ENCODE data around the gene ZMIZ1.

ZMIZ1 gene

GRCh38 chr10:79082035-79082373 lies 13.2 kb downstream of the ZMIZ1 start:
- peaks cover 32% of the 10 kb centered on the region for H3K4me1 ChIP-seq
- no peak for TF ChIP-seq CTCF (IDR thresholded peaks at IDR 0.05; ENCODE audit: low read depth, low read length)

GRCh38 chr10:79082631-79083596 lies 14.1 kb downstream of the ZMIZ1 start:
- H3K27me3 ChIP-seq, result no peaks in the 10 kb centered on the region
- DNase-seq, result no peak
- 0 out of 2 replicates have a peak, but pooled peaks cover 2% of the 10 kb centered on the region for H3K36me3 ChIP-seq
- H3K4me1 ChIP-seq, result peaks cover 32% of the 10 kb centered on the region
- no peak for TF ChIP-seq CTCF (IDR thresholded peaks at IDR 0.05; ENCODE audit: low read depth, low read length)
- H3K4me3 ChIP-seq (ENCODE audit: low read depth, low read length), result no peak overlapping the region
- H3K9me3 ChIP-seq, result no peaks in the 10 kb centered on the region

More at GRCh38 chr10:79082035-79082373, 13.2 kb downstream of the ZMIZ1 start:
- Histone ChIP-seq H3K27me3 (no peaks in the 10 kb centered on the region), H3K4me3 (ENCODE audit: low read depth, low read length) (no peak overlapping the region), H3K36me3 (0 out of 2 replicates have a peak, but pooled peaks cover 2% of the 10 kb centered on the region), H3K9me3 (no peaks in the 10 kb centered on the region)
- no peak for DNase-seq

GRCh38 chr10:79084012-79084971 lies 15.5 kb downstream of the ZMIZ1 start:
- TF ChIP-seq CTCF (IDR thresholded peaks at IDR 0.05; ENCODE audit: low read depth, low read length), result no peak
- Histone ChIP-seq H3K4me1 (peaks cover 29% of the 10 kb centered on the region), H3K9me3 (no peaks in the 10 kb centered on the region), H3K27me3 (no peaks in the 10 kb centered on the region), H3K36me3 (0 out of 2 replicates have a peak, but pooled peaks cover 2% of the 10 kb centered on the region), H3K4me3 (ENCODE audit: low read depth, low read length) (no peak overlapping the region)
- DNase-seq, result no peak

- H3K9me3 ChIP-seq, result no peaks in the 10 kb centered on the region
- 0 out of 2 replicates have a peak, but pooled peaks cover 2% of the 10 kb centered on the region for H3K36me3 ChIP-seq
- no peak overlapping the region for H3K4me3 ChIP-seq (ENCODE audit: low read depth, low read length)
- peaks cover 26% of the 10 kb centered on the region for H3K4me1 ChIP-seq
- no peak for DNase-seq
- TF ChIP-seq CTCF (IDR thresholded peaks at IDR 0.05; ENCODE audit: low read depth, low read length), result no peak
- no peaks in the 10 kb centered on the region for H3K27me3 ChIP-seq
These were observed 16.3 kb downstream of the ZMIZ1 start for GRCh38 chr10:79084972-79085597.

- H3K4me1 ChIP-seq, result peaks cover 20% of the 10 kb centered on the region
- H3K4me3 ChIP-seq (ENCODE audit: low read depth, low read length), result no peak overlapping the region
- DNase-seq, result no peak
- no peaks in the 10 kb centered on the region for H3K9me3 ChIP-seq
- H3K27me3 ChIP-seq, result no peaks in the 10 kb centered on the region
- TF ChIP-seq CTCF (IDR thresholded peaks at IDR 0.05; ENCODE audit: low read depth, low read length), result no peak
- H3K36me3 ChIP-seq, result 0 out of 2 replicates have a peak, but pooled peaks cover 2% of the 10 kb centered on the region
These were observed 18.1 kb downstream of the ZMIZ1 start for GRCh38 chr10:79086822-79087221.
